CD8-positive, alpha-beta memory T cell (primary cell): ENCODE data around the gene C18orf63. TPM values are rescaled to one million over a fixed set of nuclear protein-coding genes. Genes with fewer than 3 reads are reported as not detected.
A peak's percentile ranks its signal among the peaks of the same experiment; 100 is the strongest.
"Not testable (repeated sequence)": the region's sequence is repeated elsewhere in the genome, so short reads cannot be mapped to it uniquely, and the experiment has no call there.

ENCODE experiments used
- CTCF ChIA-PET: fragments of 350-600 bp; sonication (Branson Sonifier 250); formaldehyde crosslinking; loops from one replicate; lab custom pipeline; 2021; ENCODE audit warnings: antibody characterized with exemption; lab: Charles Lee
- POLR2A ChIA-PET: fragments of 350-600 bp; sonication (Branson Sonifier 250); formaldehyde crosslinking; loops from one replicate; lab custom pipeline; 2021; ENCODE audit warnings: antibody characterized with exemption; lab: Charles Lee
- DNase-seq, 5 donors: peaks; one replicate each; pipeline versions ENCODE4 v3.0.0 to v3.0.0-alpha.2; 2020 to 2022; ENCODE audit warnings: mixed read lengths in 1 of 5
- H3K27ac ChIP-seq: one replicate; pipeline ENCODE4 v1.7.0; 2013; ENCODE audit warnings: low read depth, mild to moderate bottlenecking, low read length, moderate library complexity
- H3K27me3 ChIP-seq: 2 replicates; pipeline ENCODE4 v1.7.0; 2013; ENCODE audit warnings: low read length, mild to moderate bottlenecking; ENCODE audit not compliant: insufficient read depth, poor library complexity, severe bottlenecking
- H3K36me3 ChIP-seq: 2 replicates; pipeline ENCODE4 v1.7.0; 2013; ENCODE audit warnings: mild to moderate bottlenecking, low read length, moderate library complexity; ENCODE audit not compliant: insufficient read depth
- H3K4me1 ChIP-seq: 2 replicates; pipeline ENCODE4 v1.7.0; 2013; ENCODE audit warnings: mild to moderate bottlenecking, low read length, moderate library complexity; ENCODE audit not compliant: insufficient read depth
- H3K4me3 ChIP-seq: 2 replicates; pipeline ENCODE4 v1.7.0; 2013; ENCODE audit warnings: mild to moderate bottlenecking, low read length
- H3K9me3 ChIP-seq: 2 replicates; pipeline ENCODE4 v1.7.0; 2013; ENCODE audit warnings: mild to moderate bottlenecking, low read length
- H3K27ac Mint-ChIP-seq, 8 donors: one replicate each; pipeline ENCODE4 v1.8.0; 2020 to 2021; ENCODE audit warnings: mixed read lengths in 8 of 8, mild to moderate bottlenecking in 6 of 8, inconsistent platforms in 3 of 8, moderate library complexity in 3 of 8
- H3K27me3 Mint-ChIP-seq, 2 donors: one replicate each; pipeline ENCODE4 v1.8.0; 2020 to 2021; ENCODE audit warnings: mixed read lengths in 2 of 2, mild to moderate bottlenecking in 1 of 2, moderate library complexity in 1 of 2
- H3K36me3 Mint-ChIP-seq, 3 donors: one replicate each; pipeline ENCODE4 v1.8.0; 2020 to 2021; ENCODE audit warnings: mixed read lengths in 3 of 3, inconsistent platforms in 1 of 3, mild to moderate bottlenecking in 1 of 3
- H3K4me1 Mint-ChIP-seq, 3 donors: one replicate each; pipeline ENCODE4 v1.8.0; 2020 to 2021; ENCODE audit warnings: mixed read lengths in 3 of 3, inconsistent platforms in 1 of 3, mild to moderate bottlenecking in 1 of 3
- H3K4me3 Mint-ChIP-seq, 7 donors: one replicate each; pipeline ENCODE4 v1.8.0; 2020 to 2021; ENCODE audit warnings: mixed read lengths in 7 of 7, mild to moderate bottlenecking in 6 of 7, moderate library complexity in 4 of 7, inconsistent platforms in 2 of 7
- H3K9me3 Mint-ChIP-seq, 5 donors: one replicate each; pipeline ENCODE4 v1.8.0; 2020 to 2022; ENCODE audit warnings: mixed read lengths in 5 of 5, mild to moderate bottlenecking in 3 of 5, moderate library complexity in 2 of 5, inconsistent platforms in 1 of 5
- polyA plus RNA-seq: library from polyadenylated mRNA; unstranded; fragments of 300-500 nt; fragmentation: Illumina TruSeq; gene quantifications from one replicate; pipeline ENCODE4 v1.2.3, GENCODE V29; 2021
- total RNA-seq, 2 experiments: library from RNA; stranded (reverse); gene quantifications; one replicate each; pipeline ENCODE4 v1.2.3, GENCODE V29; 2021

Gene C18orf63
- total and polyA plus RNA-seq, 3 experiments from 2014 or later: not detected

GRCh38 chr18:74316257-74317170, 875 bp downstream of the C18orf63 start:
- no peaks in the 10 kb centered on the region for H3K9me3 ChIP-seq
- H3K9me3 Mint-ChIP-seq: no peaks in the 10 kb centered on the region

GRCh38 chr18:74326231-74326630, 10.6 kb downstream of the C18orf63 start:
- Histone ChIP-seq H3K27me3 (no peaks in the 10 kb centered on the region), H3K36me3 (no peaks in the 10 kb centered on the region), H3K4me1 (no peaks in the 10 kb centered on the region), H3K9me3 (no peaks in the 10 kb centered on the region), H3K4me3 (no peak overlapping the region), H3K27ac (no peak overlapping the region)
- Mint-ChIP-seq H3K27me3 (peaks cover 6 to 27% of the 10 kb centered on the region in 2 donors), H3K4me1 (no peaks in the 10 kb centered on the region), H3K4me3 (no peak overlapping the region), H3K27ac (no peak overlapping the region), H3K9me3 (no peaks in the 10 kb centered on the region), H3K36me3 (no peaks in the 10 kb centered on the region)
- ChIA-PET POLR2A (no interaction called here), CTCF (no interaction called here)
- DNase-seq: no peak

More at GRCh38 chr18:74316257-74317170, 875 bp downstream of the C18orf63 start:
- Histone ChIP-seq H3K27me3 (no peaks in the 10 kb centered on the region), H3K27ac (no peak overlapping the region), H3K4me3 (no peak overlapping the region), H3K36me3 (no peaks in the 10 kb centered on the region), H3K4me1 (no peaks in the 10 kb centered on the region)
- Mint-ChIP-seq H3K27me3 (peaks cover 8 to 28% of the 10 kb centered on the region in 2 donors), H3K27ac (no peak overlapping the region), H3K36me3 (no peaks in the 10 kb centered on the region), H3K4me1 (no peaks in the 10 kb centered on the region), H3K4me3 (no peak overlapping the region)
- ChIA-PET POLR2A (no interaction called here), CTCF (interaction anchor here (1.3 kb wide), 1 partner anchor 235 kb away, joined by 3 read pairs; no protein-coding TSS in a partner anchor)
- no peak for DNase-seq

- H3K4me1 Mint-ChIP-seq, DNase-seq, H3K9me3 ChIP-seq, H3K27ac ChIP-seq, CTCF ChIA-PET, POLR2A ChIA-PET, H3K36me3 ChIP-seq, H3K4me3 Mint-ChIP-seq, H3K4me1 ChIP-seq, H3K36me3 Mint-ChIP-seq, H3K4me3 ChIP-seq, H3K27ac Mint-ChIP-seq, H3K9me3 Mint-ChIP-seq, H3K27me3 ChIP-seq: not testable (repeated sequence)
- H3K27me3 Mint-ChIP-seq: peaks cover 5 to 26% of the 10 kb centered on the region in 2 donors
Observed at GRCh38 chr18:74326791-74327190, 11.2 kb downstream of the C18orf63 start.

- DNase-seq: no peak
- CTCF ChIA-PET: no interaction called here
- no peak overlapping the region for H3K27ac Mint-ChIP-seq
- H3K4me3 Mint-ChIP-seq: no peak overlapping the region
- no peaks in the 10 kb centered on the region for H3K36me3 Mint-ChIP-seq
- peaks cover 8 to 28% of the 10 kb centered on the region in 2 donors for H3K27me3 Mint-ChIP-seq
- H3K27ac ChIP-seq: no peak overlapping the region
- H3K27me3 ChIP-seq: no peaks in the 10 kb centered on the region
- H3K4me1 ChIP-seq: no peaks in the 10 kb centered on the region
- no peaks in the 10 kb centered on the region for H3K9me3 ChIP-seq
- H3K9me3 Mint-ChIP-seq: no peaks in the 10 kb centered on the region
- H3K4me3 ChIP-seq: no peak overlapping the region
- POLR2A ChIA-PET: no interaction called here
- H3K4me1 Mint-ChIP-seq: no peaks in the 10 kb centered on the region
- no peaks in the 10 kb centered on the region for H3K36me3 ChIP-seq
Observed at GRCh38 chr18:74328206-74328605, 12.6 kb downstream of the C18orf63 start.

GRCh38 chr18:74329688-74330205, 14.1 kb downstream of the C18orf63 start:
- Mint-ChIP-seq H3K27ac (no peak overlapping the region), H3K4me3 (no peak overlapping the region), H3K4me1 (no peaks in the 10 kb centered on the region), H3K9me3 (no peaks in the 10 kb centered on the region), H3K27me3 (peaks cover 8 to 26% of the 10 kb centered on the region in 2 donors), H3K36me3 (no peaks in the 10 kb centered on the region)
- ChIA-PET CTCF (interaction anchor here (0.8 kb wide), 1 partner anchor 19 kb away, joined by 3 read pairs; no protein-coding TSS in a partner anchor), POLR2A (no interaction called here)
- Histone ChIP-seq H3K4me1 (no peaks in the 10 kb centered on the region), H3K27me3 (no peaks in the 10 kb centered on the region), H3K27ac (no peak overlapping the region), H3K9me3 (no peaks in the 10 kb centered on the region), H3K36me3 (no peaks in the 10 kb centered on the region), H3K4me3 (no peak overlapping the region)
- no peak for DNase-seq

GRCh38 chr18:74331404-74331803, 15.8 kb downstream of the C18orf63 start:
- Mint-ChIP-seq H3K27ac (no peak overlapping the region), H3K4me3 (no peak overlapping the region), H3K9me3 (no peaks in the 10 kb centered on the region), H3K4me1 (no peaks in the 10 kb centered on the region), H3K27me3 (peaks cover 6 to 18% of the 10 kb centered on the region in 2 donors), H3K36me3 (no peaks in the 10 kb centered on the region)
- POLR2A ChIA-PET: no interaction called here
- H3K4me3 ChIP-seq: no peak overlapping the region
- CTCF ChIA-PET: no interaction called here
- H3K36me3 ChIP-seq: no peaks in the 10 kb centered on the region
- no peaks in the 10 kb centered on the region for H3K9me3 ChIP-seq
- DNase-seq: no peak
- H3K4me1 ChIP-seq: no peaks in the 10 kb centered on the region
- no peaks in the 10 kb centered on the region for H3K27me3 ChIP-seq
- H3K27ac ChIP-seq: no peak overlapping the region

GRCh38 chr18:74333091-74333490, 17.5 kb downstream of the C18orf63 start:
- Mint-ChIP-seq H3K27ac (peak overlapping the region in 1 of 8 donors; percentile 6), H3K4me3 (no peak overlapping the region), H3K9me3 (no peaks in the 10 kb centered on the region), H3K27me3 (peaks cover 6 to 24% of the 10 kb centered on the region in 2 donors), H3K36me3 (no peaks in the 10 kb centered on the region), H3K4me1 (no peaks in the 10 kb centered on the region)
- Histone ChIP-seq H3K36me3 (no peaks in the 10 kb centered on the region), H3K4me3 (no peak overlapping the region), H3K9me3 (no peaks in the 10 kb centered on the region), H3K4me1 (no peaks in the 10 kb centered on the region), H3K27me3 (no peaks in the 10 kb centered on the region), H3K27ac (no peak overlapping the region)
- no peak for DNase-seq
- ChIA-PET POLR2A (no interaction called here), CTCF (no interaction called here)

GRCh38 chr18:74334242-74334893, 18.7 kb downstream of the C18orf63 start:
- Mint-ChIP-seq H3K27me3 (peaks cover 6 to 30% of the 10 kb centered on the region in 2 donors), H3K9me3 (no peaks in the 10 kb centered on the region)
- CTCF ChIA-PET: interaction anchor here (1.1 to 1.3 kb wide), 2 partner anchors 9 to 137 kb away, joined by 3 to 5 read pairs; no protein-coding TSS in a partner anchor

More at GRCh38 chr18:74334242-74334893, 18.7 kb downstream of the C18orf63 start:
- Mint-ChIP-seq H3K36me3 (no peaks in the 10 kb centered on the region), H3K4me3 (no peak overlapping the region), H3K4me1 (no peaks in the 10 kb centered on the region), H3K27ac (peak overlapping the region in 1 of 8 donors; percentile 80)
- DNase-seq: no peak
- Histone ChIP-seq H3K9me3 (no peaks in the 10 kb centered on the region), H3K36me3 (no peaks in the 10 kb centered on the region), H3K4me1 (no peaks in the 10 kb centered on the region), H3K4me3 (no peak overlapping the region), H3K27ac (no peak overlapping the region), H3K27me3 (no peaks in the 10 kb centered on the region)
- POLR2A ChIA-PET: no interaction called here
